OCI-LY7 (cell line): ENCODE results near the gene APOC1. TPM values are rescaled to one million over a fixed set of nuclear protein-coding genes. Genes with fewer than 3 reads are reported as not detected.

Experiments used
- BruUV-seq: library from RNA; stranded (reverse); fragments of 400-500 nt; replicated peaks from 2 replicates; lab custom pipeline; 2021; lab: Mats Ljungman, UMichigan
- CTCF ChIA-PET: fragments of 300-600 bp; sonication (Branson Sonifier 250); formaldehyde crosslinking; loops from one replicate; lab custom pipeline; 2022; ENCODE audit warnings: antibody characterized with exemption; ENCODE audit not compliant: unreplicated experiment; lab: Charles Lee
- POLR2A ChIA-PET: fragments of 300-600 bp; sonication (Branson Sonifier 250); formaldehyde crosslinking; loops from one replicate; lab custom pipeline; 2022; ENCODE audit warnings: antibody characterized with exemption; lab: Charles Lee
- DNase-seq: peaks from one replicate; pipeline ENCODE4 v3.0.0-alpha.2; 2015; ENCODE audit warnings: low spot score
- H2AFZ ChIP-seq: fragments of 200-600 bp; sonication (generic), shearing (Covaris generic); 2 replicates; pipeline ENCODE4 v1.6.1; 2014; ENCODE audit warnings: mild to moderate bottlenecking, antibody characterized with exemption, low read length, moderate library complexity
- H3K27ac ChIP-seq: fragments of 200-600 bp; sonication (generic); 2 replicates; pipeline ENCODE4 v1.5.1; 2014; ENCODE audit warnings: mixed run types, low read depth, mild to moderate bottlenecking, moderate library complexity, low read length, inconsistent platforms; ENCODE audit not compliant: poor library complexity, severe bottlenecking
- H3K36me3 ChIP-seq: fragments of 200-600 bp; sonication (generic); 2 replicates; pipeline ENCODE4 v1.6.1; 2014; ENCODE audit warnings: mild to moderate bottlenecking, antibody characterized with exemption, low read length, moderate library complexity, mixed read lengths; ENCODE audit not compliant: insufficient read depth
- H3K4me1 ChIP-seq: fragments of 200-600 bp; sonication (generic); 2 replicates; pipeline ENCODE4 v1.5.1; 2014; ENCODE audit warnings: mild to moderate bottlenecking, low read length; ENCODE audit not compliant: insufficient read depth, poor library complexity, severe bottlenecking
- H3K4me2 ChIP-seq: fragments of 200-600 bp; sonication (generic); 2 replicates; pipeline ENCODE4 v1.6.1; 2014; ENCODE audit warnings: mild to moderate bottlenecking, low read length
- H3K4me3 ChIP-seq: fragments of 200-600 bp; sonication (generic); 2 replicates; pipeline ENCODE4 v1.5.1; 2014; ENCODE audit warnings: mild to moderate bottlenecking, low read depth, low read length; ENCODE audit not compliant: poor library complexity, severe bottlenecking
- H3K79me2 ChIP-seq: fragments of 200-600 bp; sonication (generic); 2 replicates; pipeline ENCODE4 v1.6.1; 2016; ENCODE audit warnings: low read depth, mild to moderate bottlenecking, low read length, moderate library complexity, mixed read lengths; ENCODE audit not compliant: insufficient read depth
- H3K9me2 ChIP-seq: fragments of 200-600 bp; sonication (generic); 2 replicates; pipeline ENCODE4 v1.6.1; 2016; ENCODE audit warnings: mild to moderate bottlenecking, low read length, mixed read lengths; ENCODE audit not compliant: insufficient read depth
- H3K9me3 ChIP-seq: fragments of 200-600 bp; sonication (generic); 2 replicates; pipeline ENCODE4 v1.6.1; 2014; ENCODE audit warnings: mild to moderate bottlenecking, mixed run types, low read length, mixed read lengths
- H4K20me1 ChIP-seq: fragments of 200-600 bp; sonication (generic); 2 replicates; pipeline ENCODE4 v1.6.1; 2014; ENCODE audit warnings: mild to moderate bottlenecking, antibody characterized with exemption, low read length, moderate library complexity, mixed read lengths; ENCODE audit not compliant: insufficient read depth
- CTCF ChIP-seq: fragments of 200-600 bp; sonication (generic); conservative IDR thresholded peaks from 2 replicates; pipeline ENCODE4 v1.5.1; 2014; ENCODE audit warnings: mild to moderate bottlenecking, antibody characterized with exemption, low read length, moderate library complexity, mixed read lengths
- EZH2phosphoT487 ChIP-seq: fragments of 200-600 bp; sonication (generic); IDR thresholded peaks from 2 replicates; pipeline ENCODE4 v1.6.1; 2018; ENCODE audit warnings: low read depth, borderline replicate concordance, mild to moderate bottlenecking, mixed run types, antibody characterized with exemption, low read length, moderate library complexity, mixed read lengths
- intact Hi-C: fragments of 100-400 bp; cut with micrococcal nuclease; formaldehyde crosslinking; loops from one replicate; pipeline ENCODE4 v1.10.0; 2022; ENCODE audit not compliant: unreplicated experiment
- total RNA-seq, 2 experiments: library from RNA; depleted of rRNA in 1 of 2; stranded (reverse); fragments of >200 nt in 1 of 2; shearing (Covaris generic) in 1 of 2; gene quantifications; 2 replicates each; pipeline ENCODE4 v1.2.3, GENCODE V29; 2014 to 2022

The APOC1 gene
- total RNA-seq, 2 experiments from 2014 or later = 1.9 TPM; not detected in 1

DNA sequence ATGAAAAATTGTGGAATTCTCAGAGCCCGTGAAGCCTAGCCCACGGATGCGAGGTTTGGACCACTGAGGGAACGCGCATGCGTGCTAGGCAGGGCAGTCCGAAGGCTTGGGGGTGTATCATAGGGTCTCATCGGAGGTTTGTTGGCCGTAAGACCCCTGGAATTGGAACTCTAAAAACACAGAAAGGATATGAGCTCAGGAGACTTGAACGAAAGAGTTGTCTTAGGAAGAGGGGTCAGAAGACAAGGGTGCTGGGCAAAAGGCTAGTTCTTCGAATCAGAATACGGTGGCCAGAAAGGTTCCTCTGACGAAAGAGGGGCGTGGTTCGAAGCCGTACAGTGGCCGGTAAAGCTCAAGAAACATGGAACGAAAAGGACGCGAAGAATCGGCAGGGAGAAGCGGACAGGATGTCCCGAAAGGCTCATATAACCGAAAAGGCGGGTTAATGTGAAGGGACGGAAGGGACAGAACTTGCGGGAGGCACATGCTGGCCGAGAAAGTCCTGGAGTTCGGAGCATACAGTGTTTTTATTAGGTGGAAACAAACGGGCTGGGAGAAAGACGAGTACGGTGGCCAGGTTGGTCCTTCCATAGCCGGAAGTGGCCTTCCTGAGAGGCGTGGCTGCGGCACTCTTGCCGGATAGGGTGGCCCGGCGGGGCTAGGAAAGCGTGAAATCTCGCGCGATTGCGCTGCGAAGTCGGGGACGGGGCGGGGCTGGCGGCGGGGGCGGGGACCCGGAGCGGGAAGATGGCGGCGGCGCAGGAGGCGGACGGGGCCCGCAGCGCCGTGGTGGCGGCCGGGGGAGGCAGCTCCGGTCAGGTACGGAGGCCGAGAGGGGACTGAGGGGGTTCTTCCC, 40.5 kb downstream of the APOC1 start, which contains the start of gene CLPTM1:
CLPTM1 (plus strand) TSS at position 732 of the 856 bp plus-strand sequence; CDS start at position 748, 16 bp downstream.
- TSS peak; percentile 99 for BruUV-seq

GRCh38 chr19:44955505-44956439, 41.4 kb downstream of the APOC1 start:
- Histone ChIP-seq H3K27ac (peak overlapping the region; percentile 82), H3K9me2 (no peaks in the 10 kb centered on the region), H3K9me3 (no peaks in the 10 kb centered on the region), H3K4me1 (peaks cover 59% of the 10 kb centered on the region), H3K4me2 (peak overlapping the region; percentile 81), H3K79me2 (peaks cover 64% of the 10 kb centered on the region), H2AFZ (no peak overlapping the region), H3K4me3 (peak overlapping the region; percentile 75), H4K20me1 (no peaks in the 10 kb centered on the region), H3K36me3 (peaks cover 20% of the 10 kb centered on the region; the same call in 1 of the 2 replicates)
- TF ChIP-seq CTCF (no peak), EZH2phosphoT487 (no peak)
- BruUV-seq = TSS peak; percentile 51
- CTCF ChIA-PET = interaction anchor here (1.0 kb wide), 1 partner anchor 15 kb away, joined by 3 read pairs; no protein-coding TSS in a partner anchor
- POLR2A ChIA-PET = interaction anchor here (0.7 to 1.0 kb wide), 2 partner anchors 16 to 45 kb away, joined by 4 to 5 read pairs; partner anchors contain the start of gene RELB
- intact Hi-C loops = loop anchor here (5.0 kb wide), 2 partner anchors 62 to 63 kb away; partner anchors contain the start of gene TOMM40
- no peak for DNase-seq

More for the DNA sequence above, 40.5 kb downstream of the APOC1 start, which contains the start of gene CLPTM1:
- Histone ChIP-seq H3K36me3 (peaks cover 11% of the 10 kb centered on the region; the same call in 1 of the 2 replicates), H2AFZ (peak within 1 kb of the TSS; percentile 61), H3K9me3 (no peaks in the 10 kb centered on the region), H3K4me3 (peak within 1 kb of the TSS; percentile 75), H3K4me1 (peaks cover 50% of the 10 kb centered on the region), H3K9me2 (no peaks in the 10 kb centered on the region), H3K27ac (peak within 1 kb of the TSS; percentile 82), H4K20me1 (no peaks in the 10 kb centered on the region), H3K79me2 (peaks cover 55% of the 10 kb centered on the region), H3K4me2 (peak within 1 kb of the TSS; percentile 81)
- ChIA-PET CTCF (no interaction called here), POLR2A (interaction anchor here (0.6 to 1.0 kb wide), 2 partner anchors 46 to 80 kb away, joined by 3 to 4 read pairs; partner anchors contain the start of gene RELB)
- peak; percentile 97 for DNase-seq
- TF ChIP-seq CTCF (no peak), EZH2phosphoT487 (no peak)
- intact Hi-C loops = loop anchor here (5.0 kb wide), 2 partner anchors 62 to 63 kb away; partner anchors contain the start of gene TOMM40
